Hepatocyte (in vitro differentiated cells): ENCODE data around the gene ADAMTSL1. TPM values are rescaled to one million over a fixed set of nuclear protein-coding genes. Genes with fewer than 3 reads are reported as not detected.

ENCODE experiments used
- DNase-seq: peaks from one replicate; pipeline ENCODE4 v3.0.0-alpha.2; 2016; ENCODE audit warnings: low spot score
- H2AFZ ChIP-seq: fragments of 200-600 bp; sonication (generic); 2 replicates; pipeline ENCODE4 v1.6.0; 2016; ENCODE audit warnings: antibody characterized with exemption, mild to moderate bottlenecking
- H3K27ac ChIP-seq: fragments of 200-600 bp; sonication (generic); 2 replicates; pipeline ENCODE4 v1.5.1; 2016; ENCODE audit warnings: mild to moderate bottlenecking
- H3K27me3 ChIP-seq: fragments of 200-600 bp; sonication (generic); 2 replicates; pipeline ENCODE4 v1.6.1; 2016
- H3K36me3 ChIP-seq: fragments of 200-600 bp; sonication (generic); replicated peaks from 2 replicates; pipeline ENCODE4 v1.5.1; 2016; ENCODE audit warnings: low read depth; ENCODE audit not compliant: insufficient read depth
- H3K4me1 ChIP-seq: fragments of 200-600 bp; sonication (generic); 2 replicates; pipeline ENCODE4 v1.5.1; 2016; ENCODE audit warnings: mild to moderate bottlenecking, moderate library complexity; ENCODE audit not compliant: insufficient read depth
- H3K4me2 ChIP-seq: fragments of 200-600 bp; sonication (generic); 2 replicates; pipeline ENCODE4 v1.6.0; 2016
- H3K4me3 ChIP-seq: fragments of 200-600 bp; sonication (generic); 2 replicates; pipeline ENCODE4 v1.5.1; 2016; ENCODE audit warnings: mild to moderate bottlenecking
- H3K79me2 ChIP-seq: fragments of 200-600 bp; sonication (generic); 2 replicates; pipeline ENCODE4 v1.6.0; 2017; ENCODE audit warnings: mild to moderate bottlenecking
- H3K9me2 ChIP-seq: fragments of 200-600 bp; sonication (generic); replicated peaks from 2 replicates; pipeline ENCODE4 v1.6.0; 2017; ENCODE audit warnings: mild to moderate bottlenecking; ENCODE audit not compliant: insufficient read depth
- H3K9me3 ChIP-seq: fragments of 200-600 bp; sonication (generic); 2 replicates; pipeline ENCODE4 v1.5.1; 2016; ENCODE audit warnings: low read depth, mild to moderate bottlenecking
- H4K20me1 ChIP-seq: fragments of 200-600 bp; sonication (generic); 2 replicates; pipeline ENCODE4 v1.6.0; 2016; ENCODE audit warnings: mild to moderate bottlenecking; ENCODE audit not compliant: insufficient read depth, poor library complexity, severe bottlenecking
- CTCF ChIP-seq: fragments of 200-600 bp; sonication (generic); IDR thresholded peaks from 2 replicates; pipeline ENCODE4 v1.5.1; 2016; ENCODE audit warnings: antibody characterized with exemption, mild to moderate bottlenecking; ENCODE audit not compliant: poor library complexity
- EZH2 ChIP-seq: fragments of 200-600 bp; sonication (generic); IDR thresholded peaks from 2 replicates; pipeline ENCODE4 v1.6.1; 2016; ENCODE audit warnings: antibody characterized with exemption, mild to moderate bottlenecking, borderline replicate concordance
- EZH2phosphoT487 ChIP-seq: fragments of 200-600 bp; sonication (generic); IDR thresholded peaks from one replicate; pipeline ENCODE4 v1.6.1; 2018; ENCODE audit warnings: antibody characterized with exemption, mild to moderate bottlenecking, low read depth, moderate library complexity; ENCODE audit not compliant: unreplicated experiment, severe bottlenecking
- WGBS: methylation state at CpG from one replicate; pipeline ENCODE4 v1.1.6; 2016; ENCODE audit warnings: low lambda C conversion rate; ENCODE audit errors: missing lambda C conversion rate; 5-methylcytosine and 5-hydroxymethylcytosine counted together
- polyA plus RNA-seq: library from polyadenylated mRNA; unstranded; fragments of >200 nt; fragmentation: Nextera tagmentation; extraction: Ambion mirVana; gene quantifications from 2 replicates; pipeline ENCODE4 v1.2.1, GENCODE V29; 2016
- total RNA-seq: library from RNA; depleted of rRNA; stranded (reverse); fragments of >200 nt; gene quantifications from 2 replicates; pipeline ENCODE4 v1.2.3, GENCODE V29; 2014

ADAMTSL1 gene
- total and polyA plus RNA-seq, 2 experiments from 2014 or later: 7.2 to 24.0 TPM

- TF ChIP-seq EZH2phosphoT487 (no peak), EZH2 (no peak), CTCF (no peak)
- peaks cover 6% of the 10 kb centered on the region for H3K4me1 ChIP-seq
- H3K9me3 ChIP-seq: no peaks in the 10 kb centered on the region
- H3K9me2 ChIP-seq: no peaks in the 10 kb centered on the region
- no peak overlapping the region for H3K4me2 ChIP-seq
- WGBS: 14% methylated on average over 1 of the region's 1 CpG
- H3K27ac ChIP-seq: no peak overlapping the region
- H3K4me3 ChIP-seq: no peak overlapping the region
- H2AFZ ChIP-seq: no peak overlapping the region
- DNase-seq: no peak
- H3K79me2 ChIP-seq: no peaks in the 10 kb centered on the region
- H3K36me3 ChIP-seq: no peaks in the 10 kb centered on the region
- no peaks in the 10 kb centered on the region for H4K20me1 ChIP-seq
- H3K27me3 ChIP-seq: no peaks in the 10 kb centered on the region
Measured at GRCh38 chr9:18499980-18500379, 26.0 kb downstream of the ADAMTSL1 start.

- no peaks in the 10 kb centered on the region for H3K27me3 ChIP-seq
- H3K4me2 ChIP-seq: no peak overlapping the region
- WGBS: 97% methylated on average over 1 of the region's 1 CpG
- no peaks in the 10 kb centered on the region for H3K9me2 ChIP-seq
- no peak for DNase-seq
- no peaks in the 10 kb centered on the region for H3K36me3 ChIP-seq
- H3K4me1 ChIP-seq: peaks cover 6% of the 10 kb centered on the region
- H3K27ac ChIP-seq: no peak overlapping the region
- H2AFZ ChIP-seq: no peak overlapping the region
- no peak overlapping the region for H3K4me3 ChIP-seq
- TF ChIP-seq CTCF: no peak
- no peak for TF ChIP-seq EZH2phosphoT487
- TF ChIP-seq EZH2: no peak
- no peaks in the 10 kb centered on the region for H3K79me2 ChIP-seq
- no peaks in the 10 kb centered on the region for H4K20me1 ChIP-seq
- no peaks in the 10 kb centered on the region for H3K9me3 ChIP-seq
Measured at GRCh38 chr9:18500451-18500850, 26.5 kb downstream of the ADAMTSL1 start.

- WGBS: 50% methylated on average over 5 of the region's 5 CpGs
- H4K20me1 ChIP-seq: no peaks in the 10 kb centered on the region
- TF ChIP-seq CTCF (no peak), EZH2phosphoT487 (no peak), EZH2 (no peak)
- H3K9me2 ChIP-seq: no peaks in the 10 kb centered on the region
- H3K79me2 ChIP-seq: no peaks in the 10 kb centered on the region
- H3K36me3 ChIP-seq: no peaks in the 10 kb centered on the region
- no peak for DNase-seq
- no peaks in the 10 kb centered on the region for H3K9me3 ChIP-seq
- H2AFZ ChIP-seq: no peak overlapping the region
- peak overlapping the region; percentile 25 for H3K27ac ChIP-seq
- H3K4me1 ChIP-seq: peaks cover 6% of the 10 kb centered on the region
- H3K4me2 ChIP-seq: peak overlapping the region; percentile 51
- H3K4me3 ChIP-seq: no peak overlapping the region
- no peaks in the 10 kb centered on the region for H3K27me3 ChIP-seq
Measured at GRCh38 chr9:18501949-18502348, 28.0 kb downstream of the ADAMTSL1 start.

GRCh38 chr9:18502546-18502945, 28.6 kb downstream of the ADAMTSL1 start:
- H3K4me1 ChIP-seq: peaks cover 6% of the 10 kb centered on the region
- no peak for DNase-seq
- H2AFZ ChIP-seq: no peak overlapping the region
- H3K27ac ChIP-seq: no peak overlapping the region
- no peaks in the 10 kb centered on the region for H3K27me3 ChIP-seq
- H3K79me2 ChIP-seq: no peaks in the 10 kb centered on the region
- H3K36me3 ChIP-seq: no peaks in the 10 kb centered on the region
- 38% methylated on average over 3 of the region's 3 CpGs for WGBS
- no peaks in the 10 kb centered on the region for H3K9me2 ChIP-seq
- H3K4me2 ChIP-seq: peak overlapping the region; percentile 51
- H4K20me1 ChIP-seq: no peaks in the 10 kb centered on the region
- TF ChIP-seq EZH2phosphoT487 (no peak), EZH2 (no peak), CTCF (no peak)
- no peaks in the 10 kb centered on the region for H3K9me3 ChIP-seq
- H3K4me3 ChIP-seq: no peak overlapping the region
